ENCODE measurements around the gene FIBIN.

DNA sequence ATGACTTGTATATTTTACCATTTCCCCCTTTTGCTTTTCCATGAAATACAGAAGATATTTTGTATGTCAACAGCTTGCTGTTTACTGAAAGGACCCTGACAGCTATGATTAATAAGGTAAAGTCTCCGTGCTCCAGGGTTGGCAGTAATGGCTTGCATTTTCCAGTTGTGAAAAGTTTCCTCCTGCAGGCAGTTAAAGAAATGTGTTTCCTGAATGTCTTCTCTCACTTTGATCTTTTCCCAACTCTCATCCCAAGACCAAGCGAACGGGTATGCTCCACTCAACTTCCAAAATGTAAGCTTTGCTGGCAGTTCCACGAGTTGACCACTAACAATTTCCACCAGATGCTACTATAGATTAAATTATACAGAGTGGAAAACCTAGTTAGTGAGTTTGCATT is 8.9 kb downstream of the FIBIN start:
- TF ChIP-seq ZBTB1 (tag by site-specific recombination; IDR thresholded peaks at IDR 0.05), result no peak
- TF ChIP-seq CTCF (tag by site-specific recombination; IDR thresholded peaks at IDR 0.05), result no peak
- no peak for TF ChIP-seq ZBTB21 (tag by site-specific recombination; IDR thresholded peaks at IDR 0.05)
